Spleen (tissue), 11 donors: ENCODE data around the gene PINLYP. TPM values are rescaled to one million over a fixed set of nuclear protein-coding genes. Genes with fewer than 3 reads are reported as not detected.

Source experiments
- DNase-seq: peaks from one replicate; pipeline ENCODE4 v3.0.0-alpha.2; 2020
- H3K27ac ChIP-seq, 8 donors: fragments of 200-600 bp; sonication (generic) in 7 of 8; 1 replicate in 4 of 8; 2 replicates in 4 of 8; pipeline versions ENCODE4 v1.5.0 to v1.8.0; 2016 to 2021; ENCODE audit warnings: inconsistent platforms in 4 of 8, mild to moderate bottlenecking in 4 of 8, moderate library complexity in 1 of 8
- H3K27me3 ChIP-seq, 7 donors: fragments of 200-600 bp; sonication (generic) in 6 of 7; replicated peaks in 1 of 7; 1 replicate in 4 of 7; 2 replicates in 3 of 7; pipeline versions ENCODE4 v1.5.0 to v1.8.0; 2016 to 2021; ENCODE audit warnings: inconsistent platforms in 3 of 7, mild to moderate bottlenecking in 1 of 7
- H3K36me3 ChIP-seq, 6 donors: fragments of 200-600 bp; sonication (generic) in 5 of 6; 1 replicate in 4 of 6; 2 replicates in 2 of 6; pipeline versions ENCODE4 v1.5.0 to v1.8.0; 2016 to 2021; ENCODE audit warnings: inconsistent platforms in 2 of 6
- H3K4me1 ChIP-seq, 6 donors: fragments of 200-600 bp; sonication (generic) in 5 of 6; 1 replicate in 3 of 6; 2 replicates in 3 of 6; pipeline versions ENCODE4 v1.5.0 to v1.8.0; 2016 to 2021; ENCODE audit warnings: inconsistent platforms in 3 of 6
- H3K4me3 ChIP-seq, 8 donors: fragments of 200-600 bp; sonication (generic) in 7 of 8; 1 replicate in 4 of 8; 2 replicates in 4 of 8; pipeline versions ENCODE4 v1.5.0 to v1.8.0; 2016 to 2021; ENCODE audit warnings: inconsistent platforms in 4 of 8, mild to moderate bottlenecking in 4 of 8, moderate library complexity in 2 of 8
- H3K9me3 ChIP-seq, 8 donors: fragments of 200-600 bp; sonication (generic) in 7 of 8; 1 replicate in 4 of 8; 2 replicates in 4 of 8; pipeline versions ENCODE4 v1.5.0 to v1.8.0; 2016 to 2021; ENCODE audit warnings: inconsistent platforms in 4 of 8
- POLR2A ChIP-seq, 3 donors: fragments of 450-650 bp; IDR thresholded peaks; one replicate each; pipeline ENCODE4 v1.5.1; 2017; ENCODE audit warnings: antibody characterized with exemption in 3 of 3, mild to moderate bottlenecking in 1 of 3
- POLR2AphosphoS5 ChIP-seq, 3 donors: sonication (generic); formaldehyde crosslinking; IDR thresholded peaks; one replicate each; pipeline ENCODE4 v1.5.1; 2017; ENCODE audit warnings: antibody characterized with exemption in 3 of 3
- WGBS, 5 donors: extraction: QIAGEN DNeasy Blood & Tissue Kit in 3 of 5; methylation state at CpG; one replicate each; pipeline versions ENCODE4 v1.1.5 to v1.1.7; 2013 to 2018; 5-methylcytosine and 5-hydroxymethylcytosine counted together
- intact Hi-C: fragments of 100-400 bp; cut with DNase I; formaldehyde crosslinking; loops from one replicate; pipeline ENCODE4 v1.15.0; 2023; ENCODE audit warnings: low total_unique reads
- polyA plus RNA-seq, 3 donors: library from polyadenylated mRNA; stranded (reverse); fragments of 200-250 nt; gene quantifications; one replicate each; pipeline ENCODE4 v1.2.1, GENCODE V29; 2013
- total RNA-seq, 7 donors: library from RNA; depleted of rRNA in 3 of 7; stranded (reverse); fragments of >200 nt in 3 of 7; fragmentation: NEBNext Ultra II Directional in 4 of 7; extraction: Animal tissue kit (Norgen Biotek cat#: 25700) in 4 of 7; gene quantifications; one replicate each; pipeline versions ENCODE4 v1.1.0 to v1.2.1, GENCODE V29; 2016 to 2021
- TF ChIP-seq, protein P1 (sequence below), 11 experiments: fragments of 200-600 bp in 7 of 11; fragments of 450-650 bp in 4 of 11; sonication (generic) in 4 of 11; IDR thresholded peaks in 8 of 11; conservative IDR thresholded peaks in 3 of 11; 1 replicate in 7 of 11; 2 replicates in 4 of 11; pipeline versions ENCODE4 v1.4.0 to v1.8.0; 2016 to 2021; ENCODE audit warnings: antibody characterized with exemption in 11 of 11, inconsistent platforms in 4 of 11, mild to moderate bottlenecking in 1 of 11
- donor health status: healthy with polysubstance abuse.
- donor health status: DM: no; HTN: no; CAD: no; lungs with moderate emphysema.
- donor health status: DM: no; HTN: no; CAD: no.
- donor health status: Bipolar disorder and iron deficiency.
- donor health status: healthy.
- donor health status: DM: no; HTN: no; CAD: no.
- donor health status: DM: yes; HTN: yes; CAD: no.

Gene PINLYP
- total and polyA plus RNA-seq, 10 donors: 2.0 to 10.5 (median 5.1) TPM

DNA sequence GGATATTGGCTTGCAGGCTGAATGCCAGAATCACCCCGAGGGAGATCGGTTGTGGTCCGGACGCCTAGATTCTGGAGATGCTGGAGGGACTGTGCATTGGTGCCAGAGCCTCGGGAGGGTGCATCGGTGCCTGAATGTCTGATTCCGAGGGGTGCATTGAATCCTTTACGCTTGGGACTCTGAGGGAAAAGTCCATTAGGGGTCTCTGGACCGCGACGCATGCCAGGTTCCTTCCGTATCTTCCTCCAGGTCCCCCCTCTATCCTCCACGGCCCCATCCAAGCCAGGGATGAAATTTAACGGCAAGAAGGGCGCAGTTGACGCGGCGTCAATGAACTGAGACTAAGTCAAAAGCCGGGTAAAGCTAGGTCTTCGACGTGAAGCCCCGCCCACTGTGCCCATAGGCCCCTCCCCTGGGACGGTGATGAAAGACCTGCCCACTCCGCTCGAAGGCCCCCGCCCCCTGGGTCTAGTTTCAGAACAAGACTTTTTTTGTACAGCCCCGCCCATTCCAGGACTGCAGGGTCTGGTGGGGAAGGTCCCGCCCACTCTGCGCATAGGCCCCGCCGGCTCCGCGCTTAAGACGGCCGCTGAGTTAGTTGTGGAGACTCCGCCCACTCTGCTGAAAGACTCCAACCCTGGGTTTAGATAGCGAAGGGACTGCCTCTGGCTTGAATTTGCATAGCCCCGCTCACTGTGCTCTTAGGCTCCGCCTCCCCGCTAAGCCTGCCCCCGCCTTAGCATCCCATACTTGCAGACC lies 41.9 kb upstream of the PINLYP start:
- peaks cover 0 to 7% (median 5%) of the 10 kb centered on the region in 8 donors for H3K9me3 ChIP-seq
- peak overlapping the region; percentile 71 to 95 (median 87) for H3K27ac ChIP-seq
- H3K4me3 ChIP-seq: peak overlapping the region; percentile 50 to 90 (median 73)
- WGBS, 5 donors: 1 to 2% (median 1%) methylated on average over 29 to 41 of the region's 41 CpGs
- peak; percentile 98 for DNase-seq
- intact Hi-C loops: loop anchor here (10.0 kb wide), 1 partner anchor 51 kb away; no protein-coding TSS in a partner anchor
- peaks cover 0 to 23% (median 11%) of the 10 kb centered on the region in 6 donors for H3K36me3 ChIP-seq
- H3K4me1 ChIP-seq: peaks cover 7 to 54% (median 34%) of the 10 kb centered on the region in 6 donors
- H3K27me3 ChIP-seq: no peaks in the 10 kb centered on the region
- TF ChIP-seq POLR2AphosphoS5 (IDR thresholded peaks at IDR 0.05) (peak; percentile 12 to 77 (median 59)), POLR2A (IDR thresholded peaks at IDR 0.05) (peak in 1 of 3 donors; percentile 35)
- TF ChIP-seq, protein P1, sequence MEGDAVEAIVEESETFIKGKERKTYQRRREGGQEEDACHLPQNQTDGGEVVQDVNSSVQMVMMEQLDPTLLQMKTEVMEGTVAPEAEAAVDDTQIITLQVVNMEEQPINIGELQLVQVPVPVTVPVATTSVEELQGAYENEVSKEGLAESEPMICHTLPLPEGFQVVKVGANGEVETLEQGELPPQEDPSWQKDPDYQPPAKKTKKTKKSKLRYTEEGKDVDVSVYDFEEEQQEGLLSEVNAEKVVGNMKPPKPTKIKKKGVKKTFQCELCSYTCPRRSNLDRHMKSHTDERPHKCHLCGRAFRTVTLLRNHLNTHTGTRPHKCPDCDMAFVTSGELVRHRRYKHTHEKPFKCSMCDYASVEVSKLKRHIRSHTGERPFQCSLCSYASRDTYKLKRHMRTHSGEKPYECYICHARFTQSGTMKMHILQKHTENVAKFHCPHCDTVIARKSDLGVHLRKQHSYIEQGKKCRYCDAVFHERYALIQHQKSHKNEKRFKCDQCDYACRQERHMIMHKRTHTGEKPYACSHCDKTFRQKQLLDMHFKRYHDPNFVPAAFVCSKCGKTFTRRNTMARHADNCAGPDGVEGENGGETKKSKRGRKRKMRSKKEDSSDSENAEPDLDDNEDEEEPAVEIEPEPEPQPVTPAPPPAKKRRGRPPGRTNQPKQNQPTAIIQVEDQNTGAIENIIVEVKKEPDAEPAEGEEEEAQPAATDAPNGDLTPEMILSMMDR (IDR thresholded peaks at IDR 0.05 in 8 of 11, conservative IDR thresholded peaks at IDR 0.05 in 3 of 11): no peak

DNA sequence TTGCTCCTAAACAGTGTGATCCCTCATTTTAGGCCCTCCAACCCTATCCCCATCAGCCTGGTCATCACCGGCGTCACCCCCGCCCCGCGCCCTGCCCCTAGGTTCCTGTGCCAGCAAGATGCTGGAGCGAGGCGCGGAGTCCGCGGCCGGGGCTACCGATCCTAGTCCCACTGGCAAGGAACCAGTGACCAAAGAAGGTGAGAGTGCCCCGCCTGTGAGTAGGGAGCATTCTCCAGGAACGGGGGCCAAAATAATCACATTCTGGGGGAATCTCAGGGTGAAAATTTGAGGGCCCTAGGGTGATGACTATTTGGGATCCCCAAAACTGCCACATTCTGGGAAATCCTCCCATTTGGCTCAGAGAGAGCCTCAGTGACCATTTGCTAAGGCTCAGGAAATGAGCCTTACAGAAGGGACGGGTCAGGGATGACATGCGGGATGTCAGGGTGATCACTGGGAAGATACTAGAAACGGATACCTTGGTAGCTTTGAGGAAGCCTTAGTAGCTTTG lies 41.2 kb upstream of the PINLYP start:
- intact Hi-C loops: loop anchor here (10.0 kb wide), 1 partner anchor 50 kb away; no protein-coding TSS in a partner anchor
- Histone ChIP-seq H3K4me1 (peaks cover 7 to 53% (median 32%) of the 10 kb centered on the region in 6 donors), H3K27ac (peak overlapping the region in 7 of 8 donors; percentile 78 to 95 (median 90)), H3K4me3 (peak overlapping the region in 7 of 8 donors; percentile 62 to 90 (median 74)), H3K9me3 (peaks cover 0 to 14% (median 11%) of the 10 kb centered on the region in 8 donors), H3K27me3 (no peaks in the 10 kb centered on the region), H3K36me3 (peaks cover 0 to 30% (median 17%) of the 10 kb centered on the region in 6 donors)
- TF ChIP-seq POLR2AphosphoS5 (IDR thresholded peaks at IDR 0.05) (no peak), POLR2A (IDR thresholded peaks at IDR 0.05) (no peak)
- TF ChIP-seq, protein P1 (IDR thresholded peaks at IDR 0.05 in 8 of 11, conservative IDR thresholded peaks at IDR 0.05 in 3 of 11): no peak
- 45 to 58% (median 51%) methylated on average over 15 to 17 of the region's 17 CpGs for WGBS, 5 donors
- no peak for DNase-seq

DNA sequence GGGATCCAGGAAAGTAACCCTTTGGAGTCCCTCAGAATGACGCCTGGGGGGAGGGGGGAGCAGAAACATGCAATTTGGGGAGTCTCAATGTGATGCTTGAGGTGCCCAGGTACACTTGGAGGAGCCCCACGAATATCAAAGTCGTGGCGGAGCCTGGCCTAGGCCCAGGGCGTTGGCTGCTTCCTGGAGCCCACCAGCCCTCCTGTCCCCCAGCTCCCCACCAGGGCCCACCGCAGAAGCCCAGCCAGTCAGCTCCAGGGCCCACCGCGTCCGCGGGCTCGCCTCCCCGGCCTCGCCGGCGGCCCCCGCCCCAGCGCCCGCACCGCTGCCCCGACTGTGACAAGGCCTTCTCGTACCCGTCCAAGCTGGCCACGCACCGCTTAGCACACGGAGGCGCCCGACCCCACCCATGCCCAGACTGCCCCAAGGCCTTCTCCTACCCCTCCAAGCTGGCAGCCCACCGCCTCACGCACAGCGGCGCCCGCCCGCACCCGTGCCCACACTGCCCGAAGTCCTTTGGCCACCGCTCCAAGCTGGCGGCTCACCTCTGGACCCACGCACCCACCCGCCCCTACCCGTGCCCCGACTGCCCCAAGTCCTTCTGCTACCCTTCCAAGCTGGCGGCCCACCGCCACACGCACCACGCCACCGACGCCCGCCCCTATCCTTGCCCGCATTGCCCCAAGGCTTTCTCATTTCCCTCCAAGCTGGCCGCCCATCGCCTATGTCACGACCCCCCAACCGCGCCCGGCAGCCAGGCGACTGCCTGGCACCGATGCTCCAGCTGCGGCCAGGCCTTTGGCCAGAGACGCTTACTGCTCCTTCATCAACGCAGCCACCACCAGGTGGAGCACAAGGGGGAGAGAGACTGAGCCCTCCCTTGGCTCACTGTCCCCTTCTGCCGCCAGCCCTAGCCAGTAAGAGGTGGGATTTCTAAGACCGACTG lies 40.5 kb upstream of the PINLYP start:
- H3K27ac ChIP-seq: peak overlapping the region in 7 of 8 donors; percentile 13 to 95 (median 90)
- H3K36me3 ChIP-seq: peaks cover 0 to 37% (median 22%) of the 10 kb centered on the region in 6 donors
- H3K27me3 ChIP-seq: no peaks in the 10 kb centered on the region
- H3K9me3 ChIP-seq: peaks cover 0 to 17% (median 14%) of the 10 kb centered on the region in 8 donors
- intact Hi-C loops: loop anchor here (10.0 kb wide), 1 partner anchor 50 kb away; no protein-coding TSS in a partner anchor
- peaks cover 7 to 49% (median 30%) of the 10 kb centered on the region in 6 donors for H3K4me1 ChIP-seq
- peak overlapping the region in 1 of 8 donors; percentile 90 for H3K4me3 ChIP-seq
- peak; percentile 87 for DNase-seq
- 67 to 78% (median 77%) methylated on average over 54 to 62 of the region's 62 CpGs for WGBS, 5 donors
- TF ChIP-seq, protein P1 (IDR thresholded peaks at IDR 0.05 in 8 of 11, conservative IDR thresholded peaks at IDR 0.05 in 3 of 11): peak in 10 of 11 experiments; percentile 15 to 65 (median 52)
- no peak for TF ChIP-seq POLR2A (IDR thresholded peaks at IDR 0.05)
- peak; percentile 48 to 67 (median 54) for TF ChIP-seq POLR2AphosphoS5 (IDR thresholded peaks at IDR 0.05)
